Measurements from ENCODE around the gene SURF2. TPM values are rescaled to one million over a fixed set of nuclear protein-coding genes. Genes with fewer than 3 reads are reported as not detected.

Gene SURF2
- total RNA-seq, 2 donors from 2014 or later: 20.0 to 27.0 TPM

GRCh38 chr9:133384736-133385321 lies 28.5 kb downstream of the SURF2 start:
- H3K27me3 ChIP-seq: no peaks in the 10 kb centered on the region
- WGBS, 2 donors: 70 to 74% methylated on average over 15 to 17 of the region's 17 CpGs
- H3K4me1 ChIP-seq: no peaks in the 10 kb centered on the region

GRCh38 chr9:133385452-133385851 lies 29.1 kb downstream of the SURF2 start:
- DNase-seq (no peak), ATAC-seq (no peak)
- no peaks in the 10 kb centered on the region for H3K36me3 ChIP-seq (replicated peaks in 1 of 2; ENCODE audit: insufficient read depth in 1 of 2, low read depth in 2 of 2)
- no peaks in the 10 kb centered on the region for H3K4me1 ChIP-seq
- no peaks in the 10 kb centered on the region for H3K9me3 ChIP-seq
- H3K27me3 ChIP-seq: no peaks in the 10 kb centered on the region
- no peak overlapping the region for H3K4me3 ChIP-seq
- intact Hi-C loops (cut with DNase I): no loop called here
- WGBS, 2 donors: 86 to 89% methylated on average over 11 to 14 of the region's 14 CpGs
- no peak for TF ChIP-seq CTCF (IDR thresholded peaks at IDR 0.05)
- no peak for TF ChIP-seq POLR2A (IDR thresholded peaks at IDR 0.05)
- H3K27ac ChIP-seq: no peak overlapping the region

More at GRCh38 chr9:133384736-133385321, 28.5 kb downstream of the SURF2 start:
- no peaks in the 10 kb centered on the region for H3K9me3 ChIP-seq
- H3K36me3 ChIP-seq (replicated peaks in 1 of 2; ENCODE audit: insufficient read depth in 1 of 2, low read depth in 2 of 2): no peaks in the 10 kb centered on the region
- TF ChIP-seq POLR2A (IDR thresholded peaks at IDR 0.05) (no peak), CTCF (IDR thresholded peaks at IDR 0.05) (no peak)
- intact Hi-C loops (cut with DNase I): no loop called here
- no peak overlapping the region for H3K27ac ChIP-seq
- no peak overlapping the region for H3K4me3 ChIP-seq
- DNase-seq (no peak), ATAC-seq (no peak)

DNA sequence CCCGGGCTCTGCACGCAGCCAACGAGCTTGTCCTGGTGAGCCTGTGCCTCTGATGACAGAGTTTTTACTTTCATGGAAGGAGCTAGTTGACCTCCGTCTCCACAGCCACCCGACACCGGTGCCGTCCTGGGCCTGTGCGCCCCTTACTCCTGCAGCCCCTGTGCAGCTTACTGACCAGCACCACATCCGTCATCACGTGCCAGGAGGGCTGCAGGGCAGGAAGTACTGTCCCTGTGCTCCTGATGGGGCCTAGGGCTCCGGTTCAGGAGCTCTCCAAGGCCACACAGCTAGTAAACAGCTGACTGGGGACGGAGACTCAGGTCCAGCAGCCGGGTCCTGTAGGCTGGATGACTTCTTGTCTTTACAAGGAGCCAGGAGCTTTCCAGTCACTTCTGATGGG lies 30.0 kb downstream of the SURF2 start:
- ATAC-seq (no peak), DNase-seq (no peak)
- H3K27me3 ChIP-seq: no peaks in the 10 kb centered on the region
- no peak overlapping the region for H3K4me3 ChIP-seq
- intact Hi-C loops (cut with DNase I): no loop called here
- 76 to 85% methylated on average over 5 to 13 of the region's 13 CpGs for WGBS, 2 donors
- no peak overlapping the region for H3K27ac ChIP-seq
- H3K9me3 ChIP-seq: no peaks in the 10 kb centered on the region
- H3K4me1 ChIP-seq: no peaks in the 10 kb centered on the region
- H3K36me3 ChIP-seq (replicated peaks in 1 of 2; ENCODE audit: insufficient read depth in 1 of 2, low read depth in 2 of 2): no peaks in the 10 kb centered on the region
- TF ChIP-seq POLR2A (IDR thresholded peaks at IDR 0.05) (no peak), CTCF (IDR thresholded peaks at IDR 0.05) (no peak)

GRCh38 chr9:133387680-133388079 lies 31.3 kb downstream of the SURF2 start:
- no peak for ATAC-seq
- 67 to 78% methylated on average over 9 of the region's 9 CpGs for WGBS, 2 donors
- no peaks in the 10 kb centered on the region for H3K9me3 ChIP-seq
- no peak for TF ChIP-seq POLR2A (IDR thresholded peaks at IDR 0.05)
- no peak for TF ChIP-seq CTCF (IDR thresholded peaks at IDR 0.05)
- intact Hi-C loops (cut with DNase I): no loop called here
- no peak overlapping the region for H3K4me3 ChIP-seq
- H3K36me3 ChIP-seq (replicated peaks in 1 of 2; ENCODE audit: insufficient read depth in 1 of 2, low read depth in 2 of 2): no peaks in the 10 kb centered on the region
- no peaks in the 10 kb centered on the region for H3K27me3 ChIP-seq
- no peaks in the 10 kb centered on the region for H3K4me1 ChIP-seq
- DNase-seq: no peak
- no peak overlapping the region for H3K27ac ChIP-seq

GRCh38 chr9:133389025-133389557 lies 32.7 kb downstream of the SURF2 start:
- whole genome bisulfite sequencing, 2 donors: 95 to 100% methylated on average over 2 to 12 of the region's 12 CpGs
- no peak overlapping the region for H3K27ac ChIP-seq
- H3K9me3 ChIP-seq: no peaks in the 10 kb centered on the region
- H3K4me3 ChIP-seq: no peak overlapping the region
- ATAC-seq (no peak), DNase-seq (no peak)
- H3K36me3 ChIP-seq (replicated peaks in 1 of 2; ENCODE audit: insufficient read depth in 1 of 2, low read depth in 2 of 2): no peaks in the 10 kb centered on the region
- intact Hi-C loops (cut with DNase I): no loop called here
- H3K4me1 ChIP-seq: no peaks in the 10 kb centered on the region
- H3K27me3 ChIP-seq: no peaks in the 10 kb centered on the region
- TF ChIP-seq POLR2A (IDR thresholded peaks at IDR 0.05): no peak
- no peak for TF ChIP-seq CTCF (IDR thresholded peaks at IDR 0.05)
